Measurements from ENCODE around the gene CDNF. TPM values are rescaled to one million over a fixed set of nuclear protein-coding genes. Genes with fewer than 3 reads are reported as not detected.

Gene CDNF
- total RNA-seq, 1 experiment from 2014 or later = 0.39 TPM

GRCh38 chr10:14879124-14879927 lies 41.5 kb upstream of the CDNF start:
- H3K36me3 ChIP-seq (ENCODE audit: control insufficient read depth, insufficient read depth, low read length) = peaks cover 2% of the 10 kb centered on the region
- intact Hi-C loops (cut with micrococcal nuclease; ENCODE audit: unreplicated experiment) (no loop called here), in situ Hi-C loops (cut with HindIII; ENCODE audit: low pct_unique_long_range_greater_than_20kb, low sequenced_read_pairs) (no loop called here)
- peak overlapping the region; percentile 82 to 86 for H3K4me3 ChIP-seq (ENCODE audit: low read depth in 2 of 2, low read length in 2 of 2)
- POLR2A ChIA-PET = interaction anchor here (0.7 to 0.9 kb wide), 2 partner anchors 12 to 391 kb away, joined by 4 to 5 read pairs; no protein-coding TSS in a partner anchor
- no peaks in the 10 kb centered on the region for H3K27me3 ChIP-seq (ENCODE audit: control insufficient read depth, insufficient read depth, low read length)
- H3K9me3 ChIP-seq (ENCODE audit: control insufficient read depth, insufficient read depth, low read depth, low read length) = no peaks in the 10 kb centered on the region
- no TSS peak for BruUV-seq (replicated peaks)
- CTCF ChIA-PET = no interaction called here
- no peak for ATAC-seq
- TF ChIP-seq TCF7L2 (IDR thresholded peaks at IDR 0.05; ENCODE audit: low read depth, low read length) = peak; percentile 93
- TF ChIP-seq CTCF (IDR thresholded peaks at IDR 0.05) = no peak
- H3K27ac ChIP-seq (ENCODE audit: low read length) = peak overlapping the region; percentile 68
- no peak for DNase-seq (ENCODE audit: low read depth, low spot score)
- H3K4me1 ChIP-seq (ENCODE audit: control insufficient read depth, insufficient read depth, low read length) = peaks cover 11% of the 10 kb centered on the region; the same call in 1 of the 2 replicates

DNA sequence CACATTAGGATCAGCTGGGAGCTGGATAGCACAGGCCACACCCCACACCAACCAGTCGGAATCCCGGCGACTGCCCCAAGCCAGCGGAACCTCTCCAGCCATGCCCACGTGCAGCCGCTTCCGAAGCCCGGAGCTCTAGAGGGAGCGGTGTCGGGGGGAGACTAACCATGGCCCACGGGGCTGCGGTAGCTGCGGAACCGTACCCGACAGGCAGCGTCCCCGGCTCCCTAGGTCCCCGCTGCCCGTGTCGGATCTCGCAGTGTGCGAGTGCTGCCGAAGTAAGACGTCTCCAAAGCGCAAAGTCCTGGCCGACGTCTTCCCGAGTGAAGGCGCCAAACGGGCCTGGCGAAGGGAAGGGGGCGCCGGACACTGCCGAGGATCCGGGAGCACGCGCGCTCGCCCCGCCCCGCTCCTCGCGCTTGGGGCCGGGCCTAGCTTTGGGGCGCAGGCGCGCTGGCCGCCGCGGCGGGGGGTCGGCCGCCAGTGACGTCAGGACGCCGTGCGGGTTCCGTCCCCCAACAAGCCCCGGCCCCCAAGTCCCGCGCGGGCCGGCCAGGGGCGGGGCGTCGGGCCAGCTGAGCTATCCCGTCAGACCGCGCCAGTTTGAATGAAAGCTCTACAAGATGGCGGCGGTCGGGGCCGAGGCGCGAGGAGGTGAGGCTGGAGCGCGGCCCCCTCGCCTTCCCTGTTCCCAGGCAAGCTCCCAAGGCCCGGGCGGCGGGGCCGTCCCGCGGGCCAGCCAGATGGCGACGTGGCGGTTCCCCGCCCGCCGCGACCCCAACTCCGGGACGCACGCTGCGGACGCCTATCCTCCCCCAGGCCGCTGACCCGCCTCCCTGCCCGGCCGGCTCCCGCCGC lies 40.7 kb upstream of the CDNF start, which contains the start of gene SUV39H2:
Gene SUV39H2 (plus strand): TSS at position 601 of the 858 bp plus-strand sequence. CDS start 23 bp downstream, at position 624.
- CTCF ChIA-PET = no interaction called here
- Histone ChIP-seq H3K27me3 (ENCODE audit: control insufficient read depth, insufficient read depth, low read length) (no peaks in the 10 kb centered on the region), H3K27ac (ENCODE audit: low read length) (peak within 1 kb of the TSS; percentile 86), H3K9me3 (ENCODE audit: control insufficient read depth, insufficient read depth, low read depth, low read length) (no peaks in the 10 kb centered on the region), H3K4me1 (ENCODE audit: control insufficient read depth, insufficient read depth, low read length) (peaks cover 11% of the 10 kb centered on the region; the same call in 1 of the 2 replicates), H3K4me3 (ENCODE audit: low read depth in 2 of 2, low read length in 2 of 2) (peak within 1 kb of the TSS; percentile 84 to 86), H3K36me3 (ENCODE audit: control insufficient read depth, insufficient read depth, low read length) (peaks cover 2% of the 10 kb centered on the region)
- in situ Hi-C loops (cut with HindIII; ENCODE audit: low pct_unique_long_range_greater_than_20kb, low sequenced_read_pairs) = no loop called here
- POLR2A ChIA-PET = interaction anchor here (0.6 kb wide), 1 partner anchor 540 kb away, joined by 6 read pairs; no protein-coding TSS in a partner anchor
- ATAC-seq (peak; percentile 98), DNase-seq (ENCODE audit: low read depth, low spot score) (peak; percentile 33)
- peak; percentile 57; the same call in 1 of the 2 replicates for TF ChIP-seq SIN3A (IDR thresholded peaks at IDR 0.05; ENCODE audit: borderline replicate concordance, insufficient read depth, low read depth, low read length)
- no peak for TF ChIP-seq TCF7L2 (IDR thresholded peaks at IDR 0.05; ENCODE audit: low read depth, low read length)
- peak; percentile 78 for TF ChIP-seq POLR2AphosphoS5 (IDR thresholded peaks at IDR 0.05; ENCODE audit: low read depth, low read length)
- no TSS peak for BruUV-seq (replicated peaks)
- intact Hi-C loops (cut with micrococcal nuclease; ENCODE audit: unreplicated experiment) = no loop called here

DNA sequence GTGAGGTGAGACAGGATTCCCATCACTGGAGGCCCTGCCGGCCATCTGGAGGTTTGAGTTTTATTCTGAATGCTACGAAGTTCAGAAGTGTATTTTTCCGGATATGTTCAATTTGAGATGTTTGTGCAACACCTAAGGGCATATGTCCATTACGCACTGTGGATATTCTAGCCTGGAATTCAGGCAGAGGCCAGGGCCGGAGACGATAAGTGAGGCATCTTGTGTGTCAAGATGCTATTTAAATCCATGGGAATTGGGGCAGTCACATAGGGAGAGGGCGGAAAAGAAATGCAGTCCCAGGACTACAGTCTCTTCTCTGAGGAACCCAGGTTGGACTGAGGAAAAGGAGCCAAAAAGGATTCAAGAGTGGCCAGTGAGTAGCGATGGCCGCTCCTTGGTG lies 38.9 kb upstream of the CDNF start:
- Histone ChIP-seq H3K36me3 (ENCODE audit: control insufficient read depth, insufficient read depth, low read length) (peaks cover 2% of the 10 kb centered on the region), H3K9me3 (ENCODE audit: control insufficient read depth, insufficient read depth, low read depth, low read length) (no peaks in the 10 kb centered on the region), H3K27ac (ENCODE audit: low read length) (peak overlapping the region; percentile 39; the same call in 1 of the 2 replicates), H3K27me3 (ENCODE audit: control insufficient read depth, insufficient read depth, low read length) (no peaks in the 10 kb centered on the region), H3K4me3 (ENCODE audit: low read depth in 2 of 2, low read length in 2 of 2) (no peak overlapping the region), H3K4me1 (ENCODE audit: control insufficient read depth, insufficient read depth, low read length) (peaks cover 11% of the 10 kb centered on the region; the same call in 1 of the 2 replicates)
- POLR2A ChIA-PET = no interaction called here
- TF ChIP-seq POLR2AphosphoS5 (IDR thresholded peaks at IDR 0.05; ENCODE audit: low read depth, low read length) = no peak
- TF ChIP-seq SIN3A (IDR thresholded peaks at IDR 0.05; ENCODE audit: borderline replicate concordance, insufficient read depth, low read depth, low read length) = no peak
- TF ChIP-seq, protein P1, sequence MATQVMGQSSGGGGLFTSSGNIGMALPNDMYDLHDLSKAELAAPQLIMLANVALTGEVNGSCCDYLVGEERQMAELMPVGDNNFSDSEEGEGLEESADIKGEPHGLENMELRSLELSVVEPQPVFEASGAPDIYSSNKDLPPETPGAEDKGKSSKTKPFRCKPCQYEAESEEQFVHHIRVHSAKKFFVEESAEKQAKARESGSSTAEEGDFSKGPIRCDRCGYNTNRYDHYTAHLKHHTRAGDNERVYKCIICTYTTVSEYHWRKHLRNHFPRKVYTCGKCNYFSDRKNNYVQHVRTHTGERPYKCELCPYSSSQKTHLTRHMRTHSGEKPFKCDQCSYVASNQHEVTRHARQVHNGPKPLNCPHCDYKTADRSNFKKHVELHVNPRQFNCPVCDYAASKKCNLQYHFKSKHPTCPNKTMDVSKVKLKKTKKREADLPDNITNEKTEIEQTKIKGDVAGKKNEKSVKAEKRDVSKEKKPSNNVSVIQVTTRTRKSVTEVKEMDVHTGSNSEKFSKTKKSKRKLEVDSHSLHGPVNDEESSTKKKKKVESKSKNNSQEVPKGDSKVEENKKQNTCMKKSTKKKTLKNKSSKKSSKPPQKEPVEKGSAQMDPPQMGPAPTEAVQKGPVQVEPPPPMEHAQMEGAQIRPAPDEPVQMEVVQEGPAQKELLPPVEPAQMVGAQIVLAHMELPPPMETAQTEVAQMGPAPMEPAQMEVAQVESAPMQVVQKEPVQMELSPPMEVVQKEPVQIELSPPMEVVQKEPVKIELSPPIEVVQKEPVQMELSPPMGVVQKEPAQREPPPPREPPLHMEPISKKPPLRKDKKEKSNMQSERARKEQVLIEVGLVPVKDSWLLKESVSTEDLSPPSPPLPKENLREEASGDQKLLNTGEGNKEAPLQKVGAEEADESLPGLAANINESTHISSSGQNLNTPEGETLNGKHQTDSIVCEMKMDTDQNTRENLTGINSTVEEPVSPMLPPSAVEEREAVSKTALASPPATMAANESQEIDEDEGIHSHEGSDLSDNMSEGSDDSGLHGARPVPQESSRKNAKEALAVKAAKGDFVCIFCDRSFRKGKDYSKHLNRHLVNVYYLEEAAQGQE (IDR thresholded peaks at IDR 0.05; ENCODE audit: insufficient read depth in 1 of 2, low read depth in 2 of 2, low read length in 1 of 2) = no peak
- no peak for TF ChIP-seq TCF7L2 (IDR thresholded peaks at IDR 0.05; ENCODE audit: low read depth, low read length)
- no peak for TF ChIP-seq CTCF (IDR thresholded peaks at IDR 0.05)
- no peak for ATAC-seq
- intact Hi-C loops (cut with micrococcal nuclease; ENCODE audit: unreplicated experiment) = no loop called here
- in situ Hi-C loops (cut with HindIII; ENCODE audit: low pct_unique_long_range_greater_than_20kb, low sequenced_read_pairs) = no loop called here
- CTCF ChIA-PET = no interaction called here
- BruUV-seq (replicated peaks) = no TSS peak
- DNase-seq (ENCODE audit: low read depth, low spot score) = no peak
